ENCODE results near the gene GRXCR1. TPM values are rescaled to one million over a fixed set of nuclear protein-coding genes. Genes with fewer than 3 reads are reported as not detected.

Gene GRXCR1
- total RNA-seq, 1 experiment from 2014 or later, result not detected

DNA sequence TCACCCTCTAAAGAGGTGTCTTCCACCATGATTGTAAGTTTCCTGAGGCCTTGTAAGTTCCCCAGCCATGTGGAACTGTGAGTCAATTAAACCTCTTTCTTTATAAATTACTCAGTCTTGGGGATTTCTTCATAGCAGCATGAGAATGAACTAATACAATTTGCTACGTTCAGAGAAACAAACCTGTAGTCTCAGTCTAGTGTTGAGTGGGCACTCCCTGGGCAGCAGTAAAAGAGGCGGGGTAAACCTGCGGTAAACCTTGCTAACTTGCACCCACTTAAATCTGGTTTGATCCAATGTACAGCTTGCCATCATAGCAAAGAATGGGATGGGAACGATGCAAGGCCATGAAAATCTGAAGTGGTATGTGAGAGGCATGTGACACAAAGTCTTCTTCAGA lies 22.4 kb downstream of the GRXCR1 start:
- no peaks in the 10 kb centered on the region for H3K9me3 ChIP-seq (ENCODE audit: control insufficient read depth, insufficient read depth, low read depth, low read length)
- POLR2A ChIA-PET, result no interaction called here
- ATAC-seq (no peak), DNase-seq (ENCODE audit: low read depth, low spot score) (no peak)
- H3K27me3 ChIP-seq (ENCODE audit: control insufficient read depth, insufficient read depth, low read length), result no peaks in the 10 kb centered on the region
- no peaks in the 10 kb centered on the region for H3K36me3 ChIP-seq (ENCODE audit: control insufficient read depth, insufficient read depth, low read length)
- H3K4me1 ChIP-seq (ENCODE audit: control insufficient read depth, insufficient read depth, low read length), result no peaks in the 10 kb centered on the region
- H3K27ac ChIP-seq (ENCODE audit: low read length), result no peak overlapping the region
- BruUV-seq (replicated peaks), result no TSS peak
- in situ Hi-C loops (cut with HindIII; ENCODE audit: low pct_unique_long_range_greater_than_20kb, low sequenced_read_pairs), result no loop called here
- CTCF ChIA-PET, result no interaction called here
- TF ChIP-seq, protein P1, sequence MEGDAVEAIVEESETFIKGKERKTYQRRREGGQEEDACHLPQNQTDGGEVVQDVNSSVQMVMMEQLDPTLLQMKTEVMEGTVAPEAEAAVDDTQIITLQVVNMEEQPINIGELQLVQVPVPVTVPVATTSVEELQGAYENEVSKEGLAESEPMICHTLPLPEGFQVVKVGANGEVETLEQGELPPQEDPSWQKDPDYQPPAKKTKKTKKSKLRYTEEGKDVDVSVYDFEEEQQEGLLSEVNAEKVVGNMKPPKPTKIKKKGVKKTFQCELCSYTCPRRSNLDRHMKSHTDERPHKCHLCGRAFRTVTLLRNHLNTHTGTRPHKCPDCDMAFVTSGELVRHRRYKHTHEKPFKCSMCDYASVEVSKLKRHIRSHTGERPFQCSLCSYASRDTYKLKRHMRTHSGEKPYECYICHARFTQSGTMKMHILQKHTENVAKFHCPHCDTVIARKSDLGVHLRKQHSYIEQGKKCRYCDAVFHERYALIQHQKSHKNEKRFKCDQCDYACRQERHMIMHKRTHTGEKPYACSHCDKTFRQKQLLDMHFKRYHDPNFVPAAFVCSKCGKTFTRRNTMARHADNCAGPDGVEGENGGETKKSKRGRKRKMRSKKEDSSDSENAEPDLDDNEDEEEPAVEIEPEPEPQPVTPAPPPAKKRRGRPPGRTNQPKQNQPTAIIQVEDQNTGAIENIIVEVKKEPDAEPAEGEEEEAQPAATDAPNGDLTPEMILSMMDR (IDR thresholded peaks at IDR 0.05), result no peak
- TF ChIP-seq, protein P2, sequence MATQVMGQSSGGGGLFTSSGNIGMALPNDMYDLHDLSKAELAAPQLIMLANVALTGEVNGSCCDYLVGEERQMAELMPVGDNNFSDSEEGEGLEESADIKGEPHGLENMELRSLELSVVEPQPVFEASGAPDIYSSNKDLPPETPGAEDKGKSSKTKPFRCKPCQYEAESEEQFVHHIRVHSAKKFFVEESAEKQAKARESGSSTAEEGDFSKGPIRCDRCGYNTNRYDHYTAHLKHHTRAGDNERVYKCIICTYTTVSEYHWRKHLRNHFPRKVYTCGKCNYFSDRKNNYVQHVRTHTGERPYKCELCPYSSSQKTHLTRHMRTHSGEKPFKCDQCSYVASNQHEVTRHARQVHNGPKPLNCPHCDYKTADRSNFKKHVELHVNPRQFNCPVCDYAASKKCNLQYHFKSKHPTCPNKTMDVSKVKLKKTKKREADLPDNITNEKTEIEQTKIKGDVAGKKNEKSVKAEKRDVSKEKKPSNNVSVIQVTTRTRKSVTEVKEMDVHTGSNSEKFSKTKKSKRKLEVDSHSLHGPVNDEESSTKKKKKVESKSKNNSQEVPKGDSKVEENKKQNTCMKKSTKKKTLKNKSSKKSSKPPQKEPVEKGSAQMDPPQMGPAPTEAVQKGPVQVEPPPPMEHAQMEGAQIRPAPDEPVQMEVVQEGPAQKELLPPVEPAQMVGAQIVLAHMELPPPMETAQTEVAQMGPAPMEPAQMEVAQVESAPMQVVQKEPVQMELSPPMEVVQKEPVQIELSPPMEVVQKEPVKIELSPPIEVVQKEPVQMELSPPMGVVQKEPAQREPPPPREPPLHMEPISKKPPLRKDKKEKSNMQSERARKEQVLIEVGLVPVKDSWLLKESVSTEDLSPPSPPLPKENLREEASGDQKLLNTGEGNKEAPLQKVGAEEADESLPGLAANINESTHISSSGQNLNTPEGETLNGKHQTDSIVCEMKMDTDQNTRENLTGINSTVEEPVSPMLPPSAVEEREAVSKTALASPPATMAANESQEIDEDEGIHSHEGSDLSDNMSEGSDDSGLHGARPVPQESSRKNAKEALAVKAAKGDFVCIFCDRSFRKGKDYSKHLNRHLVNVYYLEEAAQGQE (IDR thresholded peaks at IDR 0.05; ENCODE audit: insufficient read depth in 1 of 2, low read depth in 2 of 2, low read length in 1 of 2), result no peak
- TF ChIP-seq TCF7L2 (IDR thresholded peaks at IDR 0.05; ENCODE audit: low read depth, low read length) (no peak), POLR2AphosphoS5 (IDR thresholded peaks at IDR 0.05; ENCODE audit: low read depth, low read length) (no peak), SIN3A (IDR thresholded peaks at IDR 0.05; ENCODE audit: borderline replicate concordance, insufficient read depth, low read depth, low read length) (no peak)
- intact Hi-C loops (cut with micrococcal nuclease; ENCODE audit: unreplicated experiment), result no loop called here
- no peak overlapping the region for H3K4me3 ChIP-seq (ENCODE audit: low read depth in 2 of 2, low read length in 2 of 2)

DNA sequence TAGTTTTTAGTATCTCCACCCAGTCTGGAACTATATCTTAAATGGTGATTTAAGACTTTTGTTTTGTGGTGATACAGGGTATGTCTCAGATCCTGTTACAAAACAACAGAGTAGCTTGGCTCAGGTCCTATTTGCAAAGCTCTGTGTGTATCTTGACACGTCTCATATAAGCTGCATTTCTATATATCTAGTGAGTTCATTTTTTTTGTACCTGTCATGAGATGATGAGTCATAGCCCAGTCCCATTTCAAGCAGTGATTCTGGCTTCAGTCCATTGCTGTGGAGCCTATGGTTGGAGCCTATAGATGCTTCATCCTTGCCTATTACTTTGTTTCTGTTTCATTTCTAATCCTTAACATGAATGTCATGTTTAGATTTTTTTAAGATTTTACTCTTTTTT lies 23.0 kb downstream of the GRXCR1 start:
- in situ Hi-C loops (cut with HindIII; ENCODE audit: low pct_unique_long_range_greater_than_20kb, low sequenced_read_pairs), result no loop called here
- no peaks in the 10 kb centered on the region for H3K9me3 ChIP-seq (ENCODE audit: control insufficient read depth, insufficient read depth, low read depth, low read length)
- CTCF ChIA-PET, result no interaction called here
- DNase-seq (ENCODE audit: low read depth, low spot score), result no peak
- intact Hi-C loops (cut with micrococcal nuclease; ENCODE audit: unreplicated experiment), result no loop called here
- POLR2A ChIA-PET, result no interaction called here
- TF ChIP-seq SIN3A (IDR thresholded peaks at IDR 0.05; ENCODE audit: borderline replicate concordance, insufficient read depth, low read depth, low read length), result no peak
- TF ChIP-seq TCF7L2 (IDR thresholded peaks at IDR 0.05; ENCODE audit: low read depth, low read length), result no peak
- no TSS peak for BruUV-seq (replicated peaks)
- no peaks in the 10 kb centered on the region for H3K36me3 ChIP-seq (ENCODE audit: control insufficient read depth, insufficient read depth, low read length)
- no peaks in the 10 kb centered on the region for H3K4me1 ChIP-seq (ENCODE audit: control insufficient read depth, insufficient read depth, low read length)
- no peak for ATAC-seq
- H3K4me3 ChIP-seq (ENCODE audit: low read depth in 2 of 2, low read length in 2 of 2), result no peak overlapping the region
- H3K27me3 ChIP-seq (ENCODE audit: control insufficient read depth, insufficient read depth, low read length), result no peaks in the 10 kb centered on the region
- no peak overlapping the region for H3K27ac ChIP-seq (ENCODE audit: low read length)

DNA sequence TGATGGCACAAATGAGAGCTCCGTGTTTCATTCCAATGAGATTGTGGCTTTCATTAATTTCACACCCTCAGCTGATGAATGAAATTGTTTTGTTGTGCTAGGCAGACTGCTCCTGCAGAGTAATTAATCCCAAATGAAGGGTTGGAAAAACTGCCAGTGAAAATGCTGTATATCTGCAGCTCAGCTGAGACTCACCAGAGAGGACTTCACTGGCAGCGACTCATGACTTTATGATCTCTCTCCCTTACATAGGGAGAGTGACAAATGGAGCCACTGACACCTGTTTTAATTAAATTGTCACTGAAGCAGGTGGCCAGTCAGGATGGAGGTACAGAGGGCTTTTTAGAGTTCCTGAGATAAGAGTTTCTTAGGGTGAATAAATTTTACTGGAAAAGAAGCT lies 24.8 kb downstream of the GRXCR1 start:
- no peak overlapping the region for H3K4me3 ChIP-seq (ENCODE audit: low read depth in 2 of 2, low read length in 2 of 2)
- POLR2A ChIA-PET, result no interaction called here
- BruUV-seq (replicated peaks), result no TSS peak
- H3K27ac ChIP-seq (ENCODE audit: low read length), result no peak overlapping the region
- H3K9me3 ChIP-seq (ENCODE audit: control insufficient read depth, insufficient read depth, low read depth, low read length), result no peaks in the 10 kb centered on the region
- TF ChIP-seq TCF7L2 (IDR thresholded peaks at IDR 0.05; ENCODE audit: low read depth, low read length) (no peak), POLR2AphosphoS5 (IDR thresholded peaks at IDR 0.05; ENCODE audit: low read depth, low read length) (no peak), SIN3A (IDR thresholded peaks at IDR 0.05; ENCODE audit: borderline replicate concordance, insufficient read depth, low read depth, low read length) (no peak)
- TF ChIP-seq, protein P1 (IDR thresholded peaks at IDR 0.05), result no peak
- TF ChIP-seq, protein P2 (IDR thresholded peaks at IDR 0.05; ENCODE audit: insufficient read depth in 1 of 2, low read depth in 2 of 2, low read length in 1 of 2), result no peak
- H3K4me1 ChIP-seq (ENCODE audit: control insufficient read depth, insufficient read depth, low read length), result no peaks in the 10 kb centered on the region
- H3K27me3 ChIP-seq (ENCODE audit: control insufficient read depth, insufficient read depth, low read length), result no peaks in the 10 kb centered on the region
- ATAC-seq, result no peak
- no peak for DNase-seq (ENCODE audit: low read depth, low spot score)
- no peaks in the 10 kb centered on the region for H3K36me3 ChIP-seq (ENCODE audit: control insufficient read depth, insufficient read depth, low read length)
- in situ Hi-C loops (cut with HindIII; ENCODE audit: low pct_unique_long_range_greater_than_20kb, low sequenced_read_pairs), result no loop called here
- CTCF ChIA-PET, result no interaction called here
- intact Hi-C loops (cut with micrococcal nuclease; ENCODE audit: unreplicated experiment), result no loop called here

Data from Panc1 (cell line).